ENCODE data around the gene RABL3.

- TF ChIP-seq CTCF (IDR thresholded peaks at IDR 0.05) = no peak
- no peak for TF ChIP-seq EP300 (IDR thresholded peaks at IDR 0.05)
Observed at GRCh38 chr3:120763601-120764000, 21.3 kb upstream of the RABL3 start.

Measured in sigmoid colon (tissue), 4 donors.